HCT116 (cell line): Measurements from ENCODE around the gene SYT7. TPM values are rescaled to one million over a fixed set of nuclear protein-coding genes. Genes with fewer than 3 reads are reported as not detected.

Experiments used
- ATAC-seq: fragments of 200-7000 bp; cut with Tn5 transposase; 2 replicates; pipeline ENCODE4 v1.9.1; 2020; ENCODE audit warnings: mild to moderate bottlenecking, moderate library complexity
- BruUV-seq: library from RNA; stranded (reverse); fragments of 400-500 nt; replicated peaks from 2 replicates; lab custom pipeline; 2021; lab: Mats Ljungman, UMichigan
- CTCF ChIA-PET: fragments of 300-600 bp; sonication (Branson Sonifier 250); formaldehyde crosslinking; loops from one replicate; lab custom pipeline; 2021; ENCODE audit warnings: antibody characterized with exemption; lab: Charles Lee
- POLR2A ChIA-PET: fragments of 300-600, 350-600 bp; sonication (Branson Sonifier 250); formaldehyde crosslinking; loops from one replicate; lab custom pipeline; 2021; ENCODE audit warnings: antibody characterized with exemption; lab: Charles Lee
- RAD21 ChIA-PET, 2 experiments: fragments of 300-600 bp; sonication (Branson Sonifier 250); formaldehyde crosslinking; loops; one replicate each; lab custom pipeline; 2023; ENCODE audit warnings: low total read pairs in 2 of 2; ENCODE audit not compliant: uncharacterized antibody in 2 of 2, unreplicated experiment in 2 of 2, low non-redundant PET in 1 of 2; lab: Charles Lee
- DNase-seq: peaks from one replicate; pipeline ENCODE4 v3.0.0-alpha.2; 2010; ENCODE audit warnings: low read depth, low spot score
- H2AFZ ChIP-seq: fragments of 200-600 bp; shearing (Covaris generic), sonication (generic); 2 replicates; pipeline ENCODE4 v1.6.1; 2017; ENCODE audit warnings: low read depth, mixed run types, mixed read lengths, antibody characterized with exemption, low read length; ENCODE audit not compliant: poor library complexity, severe bottlenecking
- H3K27ac ChIP-seq: 2 replicates; pipeline ENCODE4 v1.5.1; 2012; ENCODE audit warnings: low read depth, low read length
- H3K27me3 ChIP-seq: fragments of 200-600 bp; sonication (generic); 2 replicates; pipeline ENCODE4 v1.6.1; 2016; ENCODE audit warnings: mixed run types, low read length, mixed read lengths; ENCODE audit not compliant: insufficient read depth
- H3K36me3 ChIP-seq, 2 experiments: fragments of 200-500 bp in 1 of 2; fragments of 200-600 bp in 1 of 2; sonication (Bioruptor generic) in 1 of 2; sonication (generic) in 1 of 2; 2 replicates each; pipeline versions ENCODE4 v1.5.1 to v1.6.1; 2014 to 2016; ENCODE audit warnings: low read length in 2 of 2, inconsistent platforms in 1 of 2, mixed read lengths in 1 of 2, mixed run types in 1 of 2; ENCODE audit not compliant: insufficient read depth in 2 of 2, control insufficient read depth in 1 of 2
- H3K4me1 ChIP-seq, 2 experiments: fragments of 200-600 bp in 1 of 2; sonication (generic) in 1 of 2; 2 replicates each; pipeline versions ENCODE4 v1.5.1 to v1.6.1; 2012 to 2017; ENCODE audit warnings: low read length in 2 of 2, inconsistent platforms in 1 of 2, mild to moderate bottlenecking in 1 of 2, mixed read lengths in 1 of 2, mixed run types in 1 of 2, moderate library complexity in 1 of 2; ENCODE audit not compliant: insufficient read depth in 2 of 2, control insufficient read depth in 1 of 2
- H3K4me2 ChIP-seq: fragments of 200-600 bp; sonication (generic); 2 replicates; pipeline ENCODE4 v1.6.1; 2017; ENCODE audit warnings: mixed run types, low read length, mixed read lengths
- H3K4me3 ChIP-seq, 2 experiments: fragments of 200-600 bp in 1 of 2; sonication (generic) in 1 of 2; replicated peaks in 1 of 2; 2 replicates each; pipeline ENCODE4 v1.5.1; 2011 to 2016; ENCODE audit warnings: low read length in 2 of 2, control low read depth in 1 of 2, low read depth in 1 of 2, mild to moderate bottlenecking in 1 of 2, mixed read lengths in 1 of 2, mixed run types in 1 of 2
- H3K79me2 ChIP-seq: fragments of 200-600 bp; sonication (generic); 2 replicates; pipeline ENCODE4 v1.6.1; 2017; ENCODE audit warnings: mild to moderate bottlenecking, mixed run types, low read length, moderate library complexity, mixed read lengths; ENCODE audit not compliant: insufficient read depth
- H3K9ac ChIP-seq: fragments of 200-600 bp; sonication (generic); 2 replicates; pipeline ENCODE4 v1.6.1; 2016; ENCODE audit warnings: low read length, mixed read lengths
- H3K9me2 ChIP-seq: fragments of 200-600 bp; sonication (generic), shearing (Covaris generic); 2 replicates; pipeline ENCODE4 v1.6.1; 2017; ENCODE audit warnings: mixed run types, mild to moderate bottlenecking, moderate library complexity; ENCODE audit not compliant: insufficient read depth
- H3K9me3 ChIP-seq, 2 experiments: fragments of 200-500 bp in 1 of 2; fragments of 200-600 bp in 1 of 2; sonication (Bioruptor generic) in 1 of 2; sonication (generic) in 1 of 2; 2 replicates each; pipeline ENCODE4 v1.6.1; 2014 to 2017; ENCODE audit warnings: low read length in 2 of 2, mixed read lengths in 2 of 2, inconsistent platforms in 1 of 2, low read depth in 1 of 2, mild to moderate bottlenecking in 1 of 2, mixed run types in 1 of 2, moderate library complexity in 1 of 2; ENCODE audit not compliant: control insufficient read depth in 1 of 2, insufficient read depth in 1 of 2
- H4K20me1 ChIP-seq: fragments of 200-600 bp; sonication (generic), shearing (Covaris generic); 2 replicates; pipeline ENCODE4 v1.6.1; 2017; ENCODE audit warnings: mixed run types, mild to moderate bottlenecking, moderate library complexity; ENCODE audit not compliant: insufficient read depth
- ATF3 ChIP-seq: IDR thresholded peaks from 2 replicates; pipeline ENCODE4 v1.6.1; 2012
- CBX3 ChIP-seq: IDR thresholded peaks from 2 replicates; pipeline ENCODE4 v1.6.1; 2012; ENCODE audit warnings: low read depth
- CEBPB ChIP-seq: IDR thresholded peaks from 2 replicates; pipeline ENCODE4 v1.6.1; 2012; ENCODE audit warnings: low read depth
- CTCF ChIP-seq, 3 experiments: fragments of 200-600 bp in 1 of 3; sonication (generic) in 1 of 3; IDR thresholded peaks in 2 of 3; conservative IDR thresholded peaks in 1 of 3; 2 replicates each; pipeline ENCODE4 v1.5.1; 2012 to 2017; ENCODE audit warnings: low read depth in 2 of 3, low read length in 2 of 3, antibody characterized with exemption in 1 of 3, borderline replicate concordance in 1 of 3, control low read depth in 1 of 3, mild to moderate bottlenecking in 1 of 3, mixed read lengths in 1 of 3, mixed run types in 1 of 3, moderate library complexity in 1 of 3; ENCODE audit not compliant: insufficient read depth in 1 of 3
- EGR1 ChIP-seq: IDR thresholded peaks from 2 replicates; pipeline ENCODE4 v1.6.1; 2012; ENCODE audit warnings: low read depth
- ELF1 ChIP-seq: IDR thresholded peaks from 2 replicates; pipeline ENCODE4 v1.6.1; 2012; ENCODE audit warnings: low read depth, borderline replicate concordance
- EZH2phosphoT487 ChIP-seq: fragments of 200-600 bp; IDR thresholded peaks from 2 replicates; pipeline ENCODE4 v1.6.1; 2018; ENCODE audit warnings: antibody characterized with exemption, borderline replicate concordance
- FOSL1 ChIP-seq: IDR thresholded peaks from 2 replicates; pipeline ENCODE4 v1.6.1; 2012; ENCODE audit warnings: low read depth
- JUND ChIP-seq: IDR thresholded peaks from 2 replicates; pipeline ENCODE4 v1.6.1; 2012
- MAX ChIP-seq: IDR thresholded peaks from 2 replicates; pipeline ENCODE4 v1.6.1; 2012
- POLR2A ChIP-seq: IDR thresholded peaks from 2 replicates; pipeline ENCODE4 v1.7.0; 2011; ENCODE audit warnings: borderline replicate concordance; ENCODE audit not compliant: insufficient read depth, insufficient read length; ENCODE audit errors: extremely low read depth
- POLR2AphosphoS5 ChIP-seq: IDR thresholded peaks from 2 replicates; pipeline ENCODE4 v1.6.1; 2011; ENCODE audit warnings: mild to moderate bottlenecking, low read depth, low read length, moderate library complexity
- RAD21 ChIP-seq: IDR thresholded peaks from 2 replicates; pipeline ENCODE4 v1.6.1; 2012; ENCODE audit warnings: low read depth, mild to moderate bottlenecking
- SIN3A ChIP-seq: IDR thresholded peaks from 2 replicates; pipeline ENCODE4 v1.6.1; 2012; ENCODE audit warnings: low read depth
- SP1 ChIP-seq: IDR thresholded peaks from 2 replicates; pipeline ENCODE4 v1.6.1; 2012; ENCODE audit warnings: low read depth
- SRF ChIP-seq: IDR thresholded peaks from 2 replicates; pipeline ENCODE4 v1.6.1; 2012; ENCODE audit warnings: low read depth
- TCF7L2 ChIP-seq: IDR thresholded peaks from 2 replicates; pipeline ENCODE4 v1.7.0; 2011; ENCODE audit warnings: borderline replicate concordance, inconsistent platforms; ENCODE audit not compliant: insufficient read depth, insufficient read length; ENCODE audit errors: extremely low read depth
- YY1 ChIP-seq: IDR thresholded peaks from 2 replicates; pipeline ENCODE4 v1.6.1; 2011; ENCODE audit warnings: low read length, low read depth, moderate library complexity, mild to moderate bottlenecking; ENCODE audit not compliant: insufficient replicate concordance; ENCODE audit errors: extremely low read depth
- ZFX ChIP-seq: fragments of 450-650 bp; IDR thresholded peaks from 2 replicates; pipeline ENCODE4 v1.6.1; 2017
- ZNF274 ChIP-seq: fragments of 200-500 bp; sonication (Bioruptor generic); IDR thresholded peaks from 2 replicates; pipeline ENCODE4 v1.6.1; 2014; ENCODE audit warnings: mild to moderate bottlenecking, low read depth, low read length, inconsistent platforms
- intact Hi-C: fragments of 100-400 bp; cut with micrococcal nuclease; formaldehyde crosslinking; loops from 2 replicates; pipeline ENCODE4 v1.10.0; 2022
- total RNA-seq: library from RNA; stranded (reverse); gene quantifications from one replicate; pipeline ENCODE4 v1.2.1, GENCODE V29; 2021; ENCODE audit not compliant: unreplicated experiment

Gene SYT7
- total RNA-seq, 1 experiment from 2014 or later: 27.4 TPM

- intact Hi-C loops: no loop called here
- ChIA-PET RAD21 (no interaction called here), CTCF (no interaction called here), POLR2A (no interaction called here)
- Histone ChIP-seq H3K79me2 (no peaks in the 10 kb centered on the region), H3K9me3 (no peaks in the 10 kb centered on the region), H3K4me2 (no peak overlapping the region), H3K36me3 (no peaks in the 10 kb centered on the region), H2AFZ (no peak overlapping the region), H3K9me2 (no peaks in the 10 kb centered on the region), H4K20me1 (no peaks in the 10 kb centered on the region), H3K9ac (no peak overlapping the region), H3K4me3 (no peak overlapping the region), H3K27me3 (no peaks in the 10 kb centered on the region), H3K4me1 (peaks cover 16 to 25% of the 10 kb centered on the region in 2 experiments), H3K27ac (no peak overlapping the region)
- BruUV-seq: no TSS peak
- DNase-seq: no peak
- no peak for ATAC-seq
- no peak for TF ChIP-seq CBX3
- no peak for TF ChIP-seq POLR2AphosphoS5
- no peak for TF ChIP-seq TCF7L2
- no peak for TF ChIP-seq ZNF274
Measured at GRCh38 chr11:61593151-61593550, 12.3 kb upstream of the SYT7 start.

- peaks cover 20 to 35% of the 10 kb centered on the region in 2 experiments for H3K4me1 ChIP-seq
- ATAC-seq: no peak
- no TSS peak for BruUV-seq
- intact Hi-C loops: no loop called here
- no peaks in the 10 kb centered on the region for H3K36me3 ChIP-seq
- H3K27ac ChIP-seq: no peak overlapping the region
- TF ChIP-seq SRF: no peak
- no peak for TF ChIP-seq YY1
- no peak for TF ChIP-seq POLR2A
- no peak for TF ChIP-seq CEBPB
- no peak for TF ChIP-seq ZNF274
- no peak for TF ChIP-seq SP1
- TF ChIP-seq CTCF (IDR thresholded peaks at IDR 0.05 in 2 of 3, conservative IDR thresholded peaks at IDR 0.05 in 1 of 3; ENCODE audit: borderline replicate concordance in 1 of 3, insufficient read depth in 1 of 3, low read depth in 2 of 3, low read length in 2 of 3): no peak
- TF ChIP-seq CBX3: no peak
- TF ChIP-seq ELF1: no peak
- TF ChIP-seq MAX: no peak
- no peak for TF ChIP-seq TCF7L2
- no peak for TF ChIP-seq JUND
- no peak for TF ChIP-seq EZH2phosphoT487
- TF ChIP-seq FOSL1: no peak
- TF ChIP-seq EGR1: no peak
- TF ChIP-seq RAD21: no peak
- no peak for TF ChIP-seq ZFX
- TF ChIP-seq SIN3A: no peak
- TF ChIP-seq POLR2AphosphoS5: no peak
- no peak for TF ChIP-seq ATF3
- TF ChIP-seq, all 23 proteins: peak for 0
- no peaks in the 10 kb centered on the region for H3K9me2 ChIP-seq
- POLR2A ChIA-PET: no interaction called here
- RAD21 ChIA-PET: no interaction called here
- H3K79me2 ChIP-seq: no peaks in the 10 kb centered on the region
- H3K4me3 ChIP-seq: no peak overlapping the region
- no peaks in the 10 kb centered on the region for H3K9me3 ChIP-seq
- H3K4me2 ChIP-seq: no peak overlapping the region
- H4K20me1 ChIP-seq: no peaks in the 10 kb centered on the region
- no peak overlapping the region for H2AFZ ChIP-seq
- no peak overlapping the region for H3K9ac ChIP-seq
- no peak for DNase-seq
- CTCF ChIA-PET: no interaction called here
- no peaks in the 10 kb centered on the region for H3K27me3 ChIP-seq
Measured at GRCh38 chr11:61592176-61592575, 11.3 kb upstream of the SYT7 start.
